NT2/D1 (cell line): ENCODE measurements around the gene GRIK1.

Experiments used
- SUZ12 ChIP-seq: IDR thresholded peaks from 2 replicates; pipeline ENCODE4 v1.6.1; 2011; ENCODE audit not compliant: insufficient read length, insufficient read depth; ENCODE audit errors: extremely low read depth
- YY1 ChIP-seq: IDR thresholded peaks from 2 replicates; pipeline ENCODE4 v1.6.1; 2011; ENCODE audit not compliant: insufficient read length, insufficient read depth
- ZNF274 ChIP-seq: IDR thresholded peaks from 2 replicates; pipeline ENCODE4 v1.6.1; 2011; ENCODE audit warnings: mild to moderate bottlenecking, low read depth, low read length

- TF ChIP-seq ZNF274 (no peak), YY1 (no peak), SUZ12 (no peak)
These were observed 356.3 kb downstream of the GRIK1 start for GRCh38 chr21:29583424-29583924.
